Nucleus accumbens (tissue), 56 donors: ENCODE measurements around the gene NSRP1.
"Not testable (repeated sequence)": the region's sequence is repeated elsewhere in the genome, so short reads cannot be mapped to it uniquely, and the experiment has no call there.

ENCODE experiments used
- DNase-seq, 56 donors: peaks; one replicate each; lab custom pipeline; 2025; lab: John Stamatoyannopoulos, UW

NSRP1 gene

GRCh38 chr17:30174556-30174955 is 57.9 kb downstream of the NSRP1 start:
- DNase-seq: no peak

DNA sequence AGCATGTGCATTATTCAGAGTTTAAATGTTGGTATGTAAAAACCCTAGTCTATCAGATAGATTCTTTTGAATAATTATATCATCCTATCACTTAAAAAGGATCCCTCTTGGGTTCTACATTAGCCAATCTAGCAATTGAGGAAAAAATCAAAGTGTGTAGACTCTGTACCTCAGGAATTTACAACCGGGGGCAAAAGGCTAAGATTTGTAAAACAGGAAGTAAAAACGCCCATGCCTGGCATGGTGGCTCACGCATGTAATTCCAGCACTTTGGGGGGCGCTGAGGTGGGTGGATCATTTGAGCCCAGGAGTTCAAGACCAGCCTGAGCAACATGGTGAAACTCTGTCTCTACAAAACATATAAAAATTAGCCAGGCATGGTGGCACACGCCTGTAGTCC is 60.2 kb downstream of the NSRP1 start:
- DNase-seq: no peak

DNA sequence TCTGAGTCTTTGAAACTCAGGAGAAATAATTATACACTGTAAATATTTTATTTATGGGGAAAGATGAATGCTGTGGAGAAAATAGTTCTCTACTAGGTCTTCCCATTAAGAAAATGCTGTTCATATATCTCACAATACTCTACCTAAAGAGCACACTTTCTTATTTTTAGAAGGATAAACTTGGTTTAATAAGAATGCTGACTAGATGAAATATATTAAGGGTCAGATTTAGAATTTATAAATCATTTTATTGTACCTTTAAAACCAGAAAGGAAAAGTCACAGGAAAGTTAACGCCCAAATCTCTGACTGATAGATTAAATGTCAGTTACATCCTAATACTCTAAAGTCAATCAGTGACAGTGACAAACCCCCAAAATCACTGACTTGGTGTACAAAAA is 70.1 kb downstream of the NSRP1 start:
- no peak for DNase-seq

- no peak for DNase-seq
Observed at GRCh38 chr17:30187573-30187972, 71.0 kb downstream of the NSRP1 start.

GRCh38 chr17:30188211-30188939 is 71.8 kb downstream of the NSRP1 start:
- DNase-seq: no peak

DNA sequence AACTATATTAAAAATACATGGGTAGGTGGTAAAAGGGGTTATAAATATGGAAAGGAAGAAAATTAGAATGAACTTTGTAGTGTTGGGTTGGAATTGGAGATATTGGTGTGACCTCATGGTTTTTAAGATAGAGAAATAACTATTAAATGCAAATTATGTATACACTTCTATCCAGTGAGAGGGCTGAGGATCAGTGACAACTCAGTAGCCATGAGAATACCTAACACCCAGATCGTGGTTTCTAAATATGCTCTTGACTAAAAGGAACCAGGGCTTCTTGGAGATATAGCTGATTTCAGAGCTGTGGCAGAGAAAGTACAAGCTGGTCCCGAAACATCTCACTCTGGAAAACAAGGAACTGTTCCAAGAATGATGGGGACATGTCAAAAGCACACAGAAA is 74.5 kb downstream of the NSRP1 start:
- DNase-seq: no peak

DNA sequence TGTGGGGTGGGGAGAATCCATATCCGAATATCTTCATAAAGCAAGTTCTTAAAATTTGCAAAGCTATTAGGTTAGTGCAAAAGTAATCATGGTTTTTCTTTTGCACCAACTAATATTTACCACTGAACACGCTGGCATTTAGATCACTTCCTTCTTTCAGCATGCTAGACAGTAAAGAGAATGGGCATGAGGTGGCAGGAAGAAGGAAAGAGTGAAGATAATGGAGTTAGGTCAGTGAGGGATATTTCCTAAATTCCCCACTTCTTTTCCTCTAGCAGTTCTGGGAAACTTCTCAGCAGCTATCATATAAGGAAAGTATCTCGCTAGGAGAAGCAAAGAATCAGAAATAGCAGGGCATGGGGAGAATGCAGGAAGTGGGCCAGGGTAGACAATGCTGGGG is 79.9 kb downstream of the NSRP1 start:
- DNase-seq: no peak

GRCh38 chr17:30197416-30197815 is 80.8 kb downstream of the NSRP1 start:
- DNase-seq: no peak

DNA sequence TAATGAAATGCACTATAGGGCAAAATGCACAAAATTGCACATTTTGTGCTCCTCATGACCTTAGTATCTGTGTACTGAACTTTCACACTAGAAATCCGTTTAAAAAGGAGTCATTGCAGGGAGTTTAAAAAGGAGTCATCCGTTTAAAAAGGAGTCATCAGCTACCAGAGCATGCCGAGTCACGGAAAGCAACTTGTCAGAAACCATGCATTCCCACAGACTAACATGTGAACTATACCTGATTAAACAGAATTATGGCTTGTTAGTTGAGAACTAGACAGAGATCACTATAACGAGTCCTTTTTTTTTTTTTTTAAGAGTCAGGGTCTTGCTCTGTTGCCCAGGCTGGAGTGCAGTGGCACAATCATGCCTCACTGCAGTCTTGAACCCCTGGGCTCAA is 83.0 kb downstream of the NSRP1 start:
- no peak for DNase-seq

DNA sequence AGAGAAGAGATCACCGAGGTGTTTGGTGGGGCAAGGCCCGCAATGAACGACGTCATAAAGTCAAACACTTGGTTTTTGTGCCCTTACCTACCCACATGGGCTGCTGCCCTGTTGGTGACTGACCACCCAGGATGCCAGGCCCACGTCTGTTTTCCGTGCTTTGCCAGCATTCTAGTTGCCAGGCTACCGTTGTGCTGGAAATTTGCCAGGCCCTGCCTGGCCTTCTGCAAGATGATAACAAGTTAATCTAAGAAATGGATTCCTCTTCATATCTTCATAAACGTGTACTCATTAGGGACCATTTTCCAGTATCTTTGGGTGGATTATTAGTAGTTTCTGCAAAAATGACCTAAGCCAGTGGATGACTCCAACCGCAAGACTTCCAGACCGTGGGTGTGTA is 83.5 kb downstream of the NSRP1 start:
- DNase-seq: no peak

- not testable (repeated sequence) for DNase-seq
Observed at GRCh38 chr17:30200656-30201055, 84.0 kb downstream of the NSRP1 start.

DNA sequence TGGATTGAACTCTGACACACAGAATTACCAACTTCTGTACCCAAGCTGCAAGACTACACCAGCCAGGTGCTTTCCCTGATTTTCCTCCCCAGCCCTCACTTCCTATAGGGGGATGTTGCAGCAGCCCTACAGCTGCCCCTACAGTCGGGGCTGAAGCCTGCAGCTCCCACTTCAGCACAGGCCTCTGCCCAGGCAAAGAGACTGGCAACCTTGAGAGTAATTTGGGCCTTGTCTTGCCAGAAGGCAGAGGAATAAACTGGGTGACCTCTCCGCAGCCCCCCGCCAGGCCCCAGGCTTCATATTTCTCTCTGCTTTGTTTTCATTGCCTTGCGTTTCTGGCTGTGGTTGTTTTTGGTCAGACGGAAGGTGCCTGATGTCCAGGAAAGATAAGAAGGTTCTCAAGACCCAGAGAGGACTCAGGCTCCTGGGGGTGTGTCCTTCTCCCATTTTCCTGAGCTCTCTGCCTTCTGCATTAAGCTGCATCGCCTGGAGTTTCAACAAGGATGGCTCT is 86.9 kb downstream of the NSRP1 start:
- no peak for DNase-seq

DNA sequence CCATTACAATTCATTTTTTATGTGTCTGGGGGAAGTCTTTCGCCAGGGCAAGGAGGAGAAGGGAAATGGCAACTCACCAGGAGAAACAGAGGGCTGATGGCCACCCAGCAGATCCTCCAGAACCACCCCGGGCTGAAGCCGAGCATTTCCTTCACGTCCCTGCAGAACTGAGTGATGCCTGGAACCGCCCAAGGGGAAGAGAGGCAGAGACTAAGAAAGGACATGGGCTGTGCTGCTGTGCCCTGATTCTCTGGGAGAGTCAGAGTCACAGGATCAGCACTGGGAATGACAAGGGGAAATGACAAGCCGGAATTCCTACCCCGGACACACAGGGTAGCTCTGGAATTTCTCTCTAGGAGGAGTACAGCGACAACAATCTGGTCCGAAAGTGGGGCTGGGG is 91.0 kb downstream of the NSRP1 start:
- DNase-seq: no peak

DNA sequence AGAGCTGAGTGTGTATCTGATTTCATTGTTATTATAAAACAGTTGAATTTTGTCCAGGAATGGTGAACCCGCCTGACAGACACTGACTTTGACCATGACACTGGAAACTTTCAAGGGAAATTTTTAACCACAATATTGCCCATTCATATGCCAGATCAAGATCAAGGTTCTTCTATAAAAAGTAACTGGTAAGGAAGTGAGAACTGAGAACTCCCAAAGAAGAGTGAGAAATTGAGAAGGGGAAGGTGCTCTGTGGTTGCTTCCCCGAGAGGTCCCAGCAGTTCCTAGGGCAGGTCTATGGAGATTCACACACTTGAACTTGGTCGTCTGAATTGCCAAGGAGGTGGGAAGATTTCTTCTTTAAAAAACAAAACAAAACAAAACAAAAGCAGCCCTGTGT is 91.6 kb downstream of the NSRP1 start:
- DNase-seq: no peak

DNA sequence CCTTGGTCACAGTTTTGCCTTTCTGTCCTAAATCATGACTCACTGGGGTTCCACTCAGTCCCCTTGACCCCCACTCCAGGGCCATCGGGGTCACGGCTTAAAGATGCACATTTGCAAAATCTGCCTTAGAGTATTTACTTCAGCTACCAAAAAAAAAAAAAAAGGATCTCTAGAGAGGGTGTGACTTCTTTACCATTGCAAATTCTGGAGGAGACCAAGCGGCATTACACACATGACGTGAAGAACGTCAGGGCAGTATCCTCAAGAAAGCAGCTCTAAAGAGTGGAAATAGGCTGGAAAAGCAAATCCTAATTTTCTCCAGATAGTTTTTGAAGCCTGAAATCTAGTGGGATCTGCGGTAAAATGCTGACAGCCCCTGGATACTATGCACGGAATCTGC is 93.3 kb downstream of the NSRP1 start:
- no peak for DNase-seq

DNA sequence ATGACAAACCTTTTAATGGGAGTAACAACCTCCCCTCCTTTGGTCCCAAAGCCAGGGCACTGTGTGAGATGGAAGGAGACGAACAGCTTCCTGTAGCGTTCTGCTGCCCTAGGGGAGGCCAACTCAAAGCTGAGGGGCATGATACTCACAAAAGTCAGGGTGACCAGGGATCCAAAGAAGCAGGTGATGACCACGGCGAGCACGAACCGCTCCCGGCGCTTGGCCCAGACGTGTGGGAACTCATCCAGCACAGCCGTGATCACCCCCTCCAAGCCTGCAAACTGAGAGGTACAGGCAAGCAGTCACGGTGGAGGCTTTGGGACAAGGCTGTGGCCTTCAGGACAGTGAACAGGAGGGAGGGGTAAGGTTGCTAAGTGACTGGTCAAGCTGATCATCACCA is 93.8 kb downstream of the NSRP1 start:
- DNase-seq: no peak

GRCh38 chr17:30210901-30211300 is 94.3 kb downstream of the NSRP1 start:
- no peak for DNase-seq

- DNase-seq: no peak
Observed at GRCh38 chr17:30211371-30211770, 94.8 kb downstream of the NSRP1 start.

- DNase-seq: no peak
Observed at GRCh38 chr17:30212750-30213149, 96.1 kb downstream of the NSRP1 start.

DNA sequence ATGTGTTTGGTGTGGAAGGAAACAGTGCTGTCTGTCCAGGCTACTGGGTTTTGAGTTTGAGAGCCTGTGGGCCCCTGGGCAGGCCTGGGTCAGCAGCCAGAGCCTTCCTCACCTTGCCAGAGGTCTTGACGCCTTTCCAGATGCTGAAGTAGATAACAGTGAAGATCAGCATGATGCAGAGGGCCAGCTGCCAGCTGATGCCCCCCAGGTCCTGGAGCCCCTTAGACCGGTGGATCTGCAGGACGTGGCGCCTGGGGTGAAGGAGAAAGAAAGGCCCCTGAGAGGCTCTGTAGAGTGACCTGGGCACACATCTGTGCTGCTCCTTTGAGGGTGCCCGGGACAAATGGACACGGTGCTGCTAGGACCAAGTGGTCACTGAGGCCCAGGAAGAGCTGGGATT is 100.4 kb downstream of the NSRP1 start:
- no peak for DNase-seq

- DNase-seq: no peak
Observed at GRCh38 chr17:30217746-30218245, 101.2 kb downstream of the NSRP1 start.

DNA sequence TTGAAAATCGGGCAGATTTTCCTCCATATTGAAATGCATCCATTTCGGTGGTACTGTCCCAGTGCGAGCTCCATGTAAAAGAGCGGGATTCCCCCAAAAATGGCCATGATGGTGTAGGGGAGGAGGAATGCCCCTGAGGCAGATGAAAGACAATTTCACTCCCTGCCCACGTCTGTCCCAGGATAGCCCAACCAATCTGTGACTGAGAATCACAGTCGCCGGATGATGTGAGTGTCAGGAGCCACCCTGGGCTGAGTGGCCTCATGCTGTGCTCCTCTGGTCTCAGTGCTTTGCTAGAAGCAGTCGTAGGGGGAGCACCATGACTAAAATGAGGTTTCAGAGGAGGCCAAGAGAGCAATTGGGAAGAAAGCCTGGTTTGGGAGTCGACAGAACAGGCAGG is 102.2 kb downstream of the NSRP1 start:
- DNase-seq: no peak

GRCh38 chr17:30219315-30219714 is 102.7 kb downstream of the NSRP1 start:
- DNase-seq: no peak
